ENCODE data around the gene HTATIP2. TPM values are rescaled to one million over a fixed set of nuclear protein-coding genes. Genes with fewer than 3 reads are reported as not detected.
"Not testable (repeated sequence)": the region's sequence is repeated elsewhere in the genome, so short reads cannot be mapped to it uniquely, and the experiment has no call there.

HTATIP2 gene
- total RNA-seq, 1 donor from 2014 or later, result 5.7 TPM

GRCh38 chr11:20368438-20368837 is 4.9 kb downstream of the HTATIP2 start:
- Histone ChIP-seq H3K4me1 (ENCODE audit: control insufficient read depth in 3 of 3, insufficient read depth in 3 of 3, low read length in 3 of 3) (peaks cover 9 to 10% (median 9%) of the 10 kb centered on the region in 3 donors), H3K9me3 (ENCODE audit: control insufficient read depth in 3 of 3, low read length in 3 of 3) (no peaks in the 10 kb centered on the region), H3K4me3 (ENCODE audit: low read length in 3 of 3) (no peak overlapping the region), H3K27me3 (ENCODE audit: control insufficient read depth in 3 of 3, insufficient read depth in 3 of 3, low read length in 3 of 3) (no peaks in the 10 kb centered on the region), H3K9ac (ENCODE audit: low read depth in 1 of 3, low read length in 3 of 3) (no peak overlapping the region), H3K27ac (ENCODE audit: low read depth, low read length) (no peak overlapping the region), H3K36me3 (ENCODE audit: control insufficient read depth in 3 of 3, insufficient read depth in 3 of 3, low read length in 3 of 3) (peaks cover 0 to 5% (median 0%) of the 10 kb centered on the region in 3 donors)

DNA sequence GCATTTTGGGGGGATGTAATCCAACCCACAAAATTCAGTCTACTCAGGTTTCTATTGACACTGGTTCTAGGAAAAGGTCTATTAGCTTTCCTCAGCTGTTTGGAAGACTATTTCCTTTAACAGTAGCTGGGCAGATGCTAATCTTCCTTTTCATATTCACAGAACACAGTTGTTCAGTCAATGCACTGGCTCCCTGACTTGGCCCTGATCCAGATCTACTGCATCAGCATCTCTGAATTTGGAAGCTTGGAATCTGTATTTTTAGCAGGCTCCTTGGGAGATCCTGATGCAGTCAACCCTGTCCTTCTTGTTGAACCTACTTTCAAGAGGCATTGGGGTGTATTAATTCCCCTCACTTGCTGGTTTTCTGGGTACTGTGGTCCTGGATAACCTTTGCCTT is 6.3 kb downstream of the HTATIP2 start:
- no peaks in the 10 kb centered on the region for H3K27me3 ChIP-seq (ENCODE audit: control insufficient read depth in 3 of 3, insufficient read depth in 3 of 3, low read length in 3 of 3)
- peaks cover 0 to 2% (median 1%) of the 10 kb centered on the region in 3 donors for H3K4me1 ChIP-seq (ENCODE audit: control insufficient read depth in 3 of 3, insufficient read depth in 3 of 3, low read length in 3 of 3)
- peaks cover 0 to 5% (median 0%) of the 10 kb centered on the region in 3 donors for H3K36me3 ChIP-seq (ENCODE audit: control insufficient read depth in 3 of 3, insufficient read depth in 3 of 3, low read length in 3 of 3)

GRCh38 chr11:20372081-20372626 is 8.6 kb downstream of the HTATIP2 start:
- Histone ChIP-seq H3K27ac (ENCODE audit: low read depth, low read length) (no peak overlapping the region), H3K4me1 (ENCODE audit: control insufficient read depth in 3 of 3, insufficient read depth in 3 of 3, low read length in 3 of 3) (peaks cover 0 to under 1% (median 0%) of the 10 kb centered on the region in 3 donors), H3K9me3 (ENCODE audit: control insufficient read depth in 3 of 3, low read length in 3 of 3) (no peaks in the 10 kb centered on the region), H3K4me3 (ENCODE audit: low read length in 3 of 3) (no peak overlapping the region), H3K36me3 (ENCODE audit: control insufficient read depth in 3 of 3, insufficient read depth in 3 of 3, low read length in 3 of 3) (peaks cover 0 to 12% (median 3%) of the 10 kb centered on the region in 3 donors), H3K9ac (ENCODE audit: low read depth in 1 of 3, low read length in 3 of 3) (no peak overlapping the region), H3K27me3 (ENCODE audit: control insufficient read depth in 3 of 3, insufficient read depth in 3 of 3, low read length in 3 of 3) (no peaks in the 10 kb centered on the region)

More for the DNA sequence above, 6.3 kb downstream of the HTATIP2 start:
- H3K27ac ChIP-seq (ENCODE audit: low read depth, low read length), result no peak overlapping the region
- H3K4me3 ChIP-seq (ENCODE audit: low read length in 3 of 3), result no peak overlapping the region
- H3K9ac ChIP-seq (ENCODE audit: low read depth in 1 of 3, low read length in 3 of 3), result no peak overlapping the region
- H3K9me3 ChIP-seq (ENCODE audit: control insufficient read depth in 3 of 3, low read length in 3 of 3), result no peaks in the 10 kb centered on the region

GRCh38 chr11:20373147-20373546 is 9.6 kb downstream of the HTATIP2 start:
- no peak overlapping the region for H3K27ac ChIP-seq (ENCODE audit: low read depth, low read length)
- no peaks in the 10 kb centered on the region for H3K4me1 ChIP-seq (ENCODE audit: control insufficient read depth in 3 of 3, insufficient read depth in 3 of 3, low read length in 3 of 3)
- no peak overlapping the region for H3K9ac ChIP-seq (ENCODE audit: low read depth in 1 of 3, low read length in 3 of 3)
- no peak overlapping the region for H3K4me3 ChIP-seq (ENCODE audit: low read length in 3 of 3)
- H3K36me3 ChIP-seq (ENCODE audit: control insufficient read depth in 3 of 3, insufficient read depth in 3 of 3, low read length in 3 of 3), result peaks cover under 1 to 16% (median 6%) of the 10 kb centered on the region in 3 donors
- no peaks in the 10 kb centered on the region for H3K27me3 ChIP-seq (ENCODE audit: control insufficient read depth in 3 of 3, insufficient read depth in 3 of 3, low read length in 3 of 3)
- H3K9me3 ChIP-seq (ENCODE audit: control insufficient read depth in 3 of 3, low read length in 3 of 3), result no peaks in the 10 kb centered on the region

DNA sequence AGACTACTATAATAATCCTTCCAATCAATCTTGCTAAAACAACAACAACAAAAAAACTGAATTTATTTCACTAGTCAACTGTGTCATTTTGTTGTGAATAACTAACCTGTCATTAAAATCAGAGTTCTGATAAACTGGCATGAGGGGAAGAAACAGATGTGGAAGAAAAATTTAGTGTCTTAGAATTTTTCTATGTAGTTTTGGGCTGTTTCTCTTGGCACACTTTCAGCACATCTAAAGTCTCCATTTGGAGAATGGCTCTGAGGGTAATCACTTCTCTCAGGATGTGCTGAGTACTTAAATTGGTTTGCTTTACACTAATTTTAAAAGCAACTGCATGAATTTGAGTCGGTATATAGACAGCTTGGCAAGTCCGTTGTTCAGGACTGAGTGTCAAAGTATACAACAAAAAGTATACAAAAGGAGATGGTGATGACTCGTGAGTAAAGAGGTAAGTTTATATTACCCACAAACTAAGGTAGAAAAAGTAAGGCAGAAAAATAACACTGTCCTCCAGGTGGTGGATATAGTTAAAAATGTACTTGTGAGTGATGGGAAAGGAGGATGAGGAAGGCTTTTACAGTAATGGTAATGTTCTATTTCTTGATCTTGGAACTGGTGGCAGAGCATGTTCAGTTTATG is 10.2 kb downstream of the HTATIP2 start:
- Histone ChIP-seq H3K27ac (ENCODE audit: low read depth, low read length) (no peak overlapping the region), H3K9ac (ENCODE audit: low read depth in 1 of 3, low read length in 3 of 3) (no peak overlapping the region), H3K9me3 (ENCODE audit: control insufficient read depth in 3 of 3, low read length in 3 of 3) (no peaks in the 10 kb centered on the region), H3K27me3 (ENCODE audit: control insufficient read depth in 3 of 3, insufficient read depth in 3 of 3, low read length in 3 of 3) (no peaks in the 10 kb centered on the region), H3K4me1 (ENCODE audit: control insufficient read depth in 3 of 3, insufficient read depth in 3 of 3, low read length in 3 of 3) (no peaks in the 10 kb centered on the region), H3K4me3 (ENCODE audit: low read length in 3 of 3) (no peak overlapping the region), H3K36me3 (ENCODE audit: control insufficient read depth in 3 of 3, insufficient read depth in 3 of 3, low read length in 3 of 3) (peaks cover 2 to 17% (median 8%) of the 10 kb centered on the region in 3 donors)

DNA sequence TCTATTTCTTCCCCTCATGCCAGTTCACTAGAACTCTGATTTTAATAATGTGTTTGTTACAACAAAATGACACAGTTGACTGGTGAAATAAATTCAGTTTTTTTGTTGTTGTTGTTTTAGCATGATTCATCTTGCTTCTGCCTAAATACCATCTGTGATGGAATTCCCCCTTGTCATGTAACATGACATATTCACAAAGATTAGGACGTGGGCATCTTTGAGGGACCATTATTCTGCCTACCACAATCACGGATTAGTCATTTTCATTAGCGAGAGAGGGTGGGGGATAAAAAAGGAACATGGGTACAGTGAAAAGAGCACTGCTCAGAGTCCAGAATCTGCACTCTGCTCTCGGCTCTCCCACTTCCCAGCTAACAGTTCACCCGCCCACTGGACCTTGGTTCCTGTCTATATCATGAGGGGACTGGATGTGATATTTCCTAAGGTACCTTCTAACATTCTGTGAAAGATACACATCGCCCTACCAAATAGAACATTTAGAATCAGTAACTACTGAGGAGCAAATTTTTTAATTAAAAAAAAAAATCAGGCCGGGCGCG is 11.3 kb downstream of the HTATIP2 start:
- Histone ChIP-seq H3K27ac (ENCODE audit: low read depth, low read length) (no peak overlapping the region), H3K36me3 (ENCODE audit: control insufficient read depth in 3 of 3, insufficient read depth in 3 of 3, low read length in 3 of 3) (peaks cover 6 to 28% (median 16%) of the 10 kb centered on the region in 3 donors), H3K27me3 (ENCODE audit: control insufficient read depth in 3 of 3, insufficient read depth in 3 of 3, low read length in 3 of 3) (no peaks in the 10 kb centered on the region), H3K9ac (ENCODE audit: low read depth in 1 of 3, low read length in 3 of 3) (no peak overlapping the region), H3K4me1 (ENCODE audit: control insufficient read depth in 3 of 3, insufficient read depth in 3 of 3, low read length in 3 of 3) (no peaks in the 10 kb centered on the region), H3K4me3 (ENCODE audit: low read length in 3 of 3) (no peak overlapping the region), H3K9me3 (ENCODE audit: control insufficient read depth in 3 of 3, low read length in 3 of 3) (no peaks in the 10 kb centered on the region)

- Histone ChIP-seq H3K9ac (ENCODE audit: low read depth in 1 of 3, low read length in 3 of 3) (no peak overlapping the region), H3K36me3 (ENCODE audit: control insufficient read depth in 3 of 3, insufficient read depth in 3 of 3, low read length in 3 of 3) (peaks cover 8 to 30% (median 19%) of the 10 kb centered on the region in 3 donors), H3K9me3 (ENCODE audit: control insufficient read depth in 3 of 3, low read length in 3 of 3) (no peaks in the 10 kb centered on the region), H3K4me3 (ENCODE audit: low read length in 3 of 3) (no peak overlapping the region), H3K27ac (ENCODE audit: low read depth, low read length) (no peak overlapping the region), H3K27me3 (ENCODE audit: control insufficient read depth in 3 of 3, insufficient read depth in 3 of 3, low read length in 3 of 3) (no peaks in the 10 kb centered on the region), H3K4me1 (ENCODE audit: control insufficient read depth in 3 of 3, insufficient read depth in 3 of 3, low read length in 3 of 3) (no peaks in the 10 kb centered on the region)
These were observed 12.7 kb downstream of the HTATIP2 start for GRCh38 chr11:20376162-20376730.

DNA sequence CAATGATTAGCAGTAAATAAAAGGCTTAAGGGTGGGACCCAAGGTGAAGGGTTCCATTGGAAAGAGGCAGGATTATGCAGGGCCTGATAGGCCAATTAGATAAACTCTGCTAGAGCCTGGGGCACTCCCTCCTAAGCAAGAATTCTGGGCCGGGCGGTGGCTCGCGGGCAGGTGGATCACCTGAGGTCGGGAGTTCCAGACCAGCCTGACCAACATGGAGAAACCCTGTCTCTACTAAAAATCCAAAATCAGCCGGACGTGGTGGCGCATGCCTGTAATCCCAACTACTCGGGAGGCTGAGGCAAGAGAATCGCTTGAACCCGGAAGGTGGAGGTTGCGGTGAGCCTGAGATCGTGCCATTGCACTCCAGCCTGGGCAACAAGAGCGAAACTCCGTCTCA is 22.5 kb downstream of the HTATIP2 start:
- H3K4me3 ChIP-seq (ENCODE audit: low read length in 3 of 3); H3K27ac ChIP-seq (ENCODE audit: low read depth, low read length); H3K9me3 ChIP-seq (ENCODE audit: control insufficient read depth in 3 of 3, low read length in 3 of 3); H3K27me3 ChIP-seq (ENCODE audit: control insufficient read depth in 3 of 3, insufficient read depth in 3 of 3, low read length in 3 of 3); H3K9ac ChIP-seq (ENCODE audit: low read depth in 1 of 3, low read length in 3 of 3): not testable (repeated sequence)
- H3K4me1 ChIP-seq (ENCODE audit: control insufficient read depth in 3 of 3, insufficient read depth in 3 of 3, low read length in 3 of 3), result peaks cover 14 to 22% (median 16%) of the 10 kb centered on the region in 3 donors
- H3K36me3 ChIP-seq (ENCODE audit: control insufficient read depth in 3 of 3, insufficient read depth in 3 of 3, low read length in 3 of 3), result peaks cover 3 to 22% (median 14%) of the 10 kb centered on the region in 3 donors

DNA sequence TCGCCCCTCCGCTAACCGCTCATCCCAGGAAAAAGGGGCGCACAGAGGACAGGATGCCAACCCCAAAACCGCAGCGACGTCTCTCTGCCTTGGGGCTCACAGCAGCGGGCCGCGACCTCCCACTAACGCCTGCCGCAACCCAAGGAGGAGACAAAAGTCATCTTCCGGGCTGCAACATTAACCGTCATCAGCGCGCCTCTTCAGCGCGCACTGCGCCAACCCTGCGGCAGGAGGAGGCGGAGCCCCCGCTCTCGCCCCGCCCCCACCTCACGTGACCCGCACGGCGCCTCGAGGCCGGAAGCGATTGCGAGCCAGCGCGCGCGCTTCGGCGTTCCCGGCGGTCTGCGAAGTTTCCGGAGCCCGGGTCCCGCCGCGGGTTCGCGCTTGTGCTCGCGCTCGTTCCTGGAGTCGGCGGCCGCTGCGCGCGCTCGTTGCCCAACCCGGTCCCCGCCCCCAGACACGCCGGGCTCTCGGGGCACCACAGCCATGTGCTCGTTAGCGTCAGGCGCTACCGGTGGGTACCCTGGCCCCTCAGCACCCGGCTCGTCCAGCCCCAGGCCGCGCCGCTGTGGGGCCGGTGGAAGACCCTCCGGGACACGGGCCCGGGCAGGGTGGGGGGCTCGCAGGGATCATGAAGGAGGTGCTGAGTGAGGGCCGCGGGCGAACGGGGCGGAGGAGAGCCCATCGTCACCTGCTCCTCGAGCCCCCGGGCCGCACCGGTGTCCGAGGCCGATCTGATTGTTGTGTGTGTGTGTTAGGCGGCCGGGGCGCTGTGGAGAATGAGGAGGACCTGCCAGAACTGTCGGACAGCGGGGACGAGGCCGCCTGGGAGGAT is 24.0 kb downstream of the HTATIP2 start, which contains the start of gene PRMT3:
TSS of gene PRMT3 (plus strand) at position 456 of the 835 bp plus-strand sequence. CDS start at position 487, 31 bp downstream.
- Histone ChIP-seq H3K9ac (ENCODE audit: low read depth in 1 of 3, low read length in 3 of 3) (peak within 1 kb of the TSS; percentile 81 to 92 (median 90)), H3K27me3 (ENCODE audit: control insufficient read depth in 3 of 3, insufficient read depth in 3 of 3, low read length in 3 of 3) (no peaks in the 10 kb centered on the region), H3K27ac (ENCODE audit: low read depth, low read length) (peak within 1 kb of the TSS; percentile 90), H3K4me1 (ENCODE audit: control insufficient read depth in 3 of 3, insufficient read depth in 3 of 3, low read length in 3 of 3) (peaks cover 14 to 22% (median 16%) of the 10 kb centered on the region in 3 donors), H3K4me3 (ENCODE audit: low read length in 3 of 3) (peak within 1 kb of the TSS; percentile 90 to 98 (median 90)), H3K36me3 (ENCODE audit: control insufficient read depth in 3 of 3, insufficient read depth in 3 of 3, low read length in 3 of 3) (peaks cover 5 to 17% (median 10%) of the 10 kb centered on the region in 3 donors), H3K9me3 (ENCODE audit: control insufficient read depth in 3 of 3, low read length in 3 of 3) (no peaks in the 10 kb centered on the region)
